GM23338 (cell line): ENCODE data around the gene RPL13. TPM values are rescaled to one million over a fixed set of nuclear protein-coding genes. Genes with fewer than 3 reads are reported as not detected.

Source experiments
- ETS1 ChIP-seq: IDR thresholded peaks from 2 replicates; pipeline ENCODE4 v1.6.1; 2016; ENCODE audit warnings: antibody characterized with exemption
- EZH2phosphoT487 ChIP-seq: fragments of 200-600 bp; sonication (generic); IDR thresholded peaks from one replicate; pipeline ENCODE4 v1.8.1; 2018; ENCODE audit warnings: antibody characterized with exemption; ENCODE audit not compliant: unreplicated experiment
- POLR2AphosphoS5 ChIP-seq: IDR thresholded peaks from 2 replicates; pipeline ENCODE4 v1.6.1; 2016; ENCODE audit warnings: antibody characterized with exemption, low read depth
- REST ChIP-seq: IDR thresholded peaks from one replicate; pipeline ENCODE4 v1.6.1; 2018; ENCODE audit warnings: antibody characterized with exemption; ENCODE audit not compliant: unreplicated experiment
- ZNF114 ChIP-seq: fragments of 250-450 bp; sonication (Bioruptor Pico); IDR thresholded peaks from 2 replicates; pipeline ENCODE4 v1.5.0; 2020; ENCODE audit warnings: mild to moderate bottlenecking, moderate library complexity
- ZNF331 ChIP-seq: fragments of 250-450 bp; sonication (Bioruptor Pico); IDR thresholded peaks from 2 replicates; pipeline ENCODE4 v1.5.0; 2020; ENCODE audit warnings: low read depth, mild to moderate bottlenecking, moderate library complexity
- polyA plus RNA-seq: library from polyadenylated mRNA; unstranded; fragments of >200 nt; fragmentation: Nextera tagmentation; extraction: Ambion mirVana; gene quantifications from 2 replicates; pipeline ENCODE4 v1.2.1, GENCODE V29; 2016
- total RNA-seq: library from RNA; depleted of rRNA; stranded (reverse); fragments of >200 nt; shearing (Covaris generic); gene quantifications from 2 replicates; pipeline ENCODE4 v1.2.3, GENCODE V29; 2014
- TF ChIP-seq, protein P1 (sequence below): fragments of 250-450 bp; sonication (Bioruptor Pico); IDR thresholded peaks from 2 replicates; pipeline ENCODE4 v1.5.0; 2020; ENCODE audit warnings: mild to moderate bottlenecking, moderate library complexity

Gene RPL13
- total and polyA plus RNA-seq, 2 experiments from 2014 or later = 3,489 to 3,617 TPM

- TF ChIP-seq, protein P1, sequence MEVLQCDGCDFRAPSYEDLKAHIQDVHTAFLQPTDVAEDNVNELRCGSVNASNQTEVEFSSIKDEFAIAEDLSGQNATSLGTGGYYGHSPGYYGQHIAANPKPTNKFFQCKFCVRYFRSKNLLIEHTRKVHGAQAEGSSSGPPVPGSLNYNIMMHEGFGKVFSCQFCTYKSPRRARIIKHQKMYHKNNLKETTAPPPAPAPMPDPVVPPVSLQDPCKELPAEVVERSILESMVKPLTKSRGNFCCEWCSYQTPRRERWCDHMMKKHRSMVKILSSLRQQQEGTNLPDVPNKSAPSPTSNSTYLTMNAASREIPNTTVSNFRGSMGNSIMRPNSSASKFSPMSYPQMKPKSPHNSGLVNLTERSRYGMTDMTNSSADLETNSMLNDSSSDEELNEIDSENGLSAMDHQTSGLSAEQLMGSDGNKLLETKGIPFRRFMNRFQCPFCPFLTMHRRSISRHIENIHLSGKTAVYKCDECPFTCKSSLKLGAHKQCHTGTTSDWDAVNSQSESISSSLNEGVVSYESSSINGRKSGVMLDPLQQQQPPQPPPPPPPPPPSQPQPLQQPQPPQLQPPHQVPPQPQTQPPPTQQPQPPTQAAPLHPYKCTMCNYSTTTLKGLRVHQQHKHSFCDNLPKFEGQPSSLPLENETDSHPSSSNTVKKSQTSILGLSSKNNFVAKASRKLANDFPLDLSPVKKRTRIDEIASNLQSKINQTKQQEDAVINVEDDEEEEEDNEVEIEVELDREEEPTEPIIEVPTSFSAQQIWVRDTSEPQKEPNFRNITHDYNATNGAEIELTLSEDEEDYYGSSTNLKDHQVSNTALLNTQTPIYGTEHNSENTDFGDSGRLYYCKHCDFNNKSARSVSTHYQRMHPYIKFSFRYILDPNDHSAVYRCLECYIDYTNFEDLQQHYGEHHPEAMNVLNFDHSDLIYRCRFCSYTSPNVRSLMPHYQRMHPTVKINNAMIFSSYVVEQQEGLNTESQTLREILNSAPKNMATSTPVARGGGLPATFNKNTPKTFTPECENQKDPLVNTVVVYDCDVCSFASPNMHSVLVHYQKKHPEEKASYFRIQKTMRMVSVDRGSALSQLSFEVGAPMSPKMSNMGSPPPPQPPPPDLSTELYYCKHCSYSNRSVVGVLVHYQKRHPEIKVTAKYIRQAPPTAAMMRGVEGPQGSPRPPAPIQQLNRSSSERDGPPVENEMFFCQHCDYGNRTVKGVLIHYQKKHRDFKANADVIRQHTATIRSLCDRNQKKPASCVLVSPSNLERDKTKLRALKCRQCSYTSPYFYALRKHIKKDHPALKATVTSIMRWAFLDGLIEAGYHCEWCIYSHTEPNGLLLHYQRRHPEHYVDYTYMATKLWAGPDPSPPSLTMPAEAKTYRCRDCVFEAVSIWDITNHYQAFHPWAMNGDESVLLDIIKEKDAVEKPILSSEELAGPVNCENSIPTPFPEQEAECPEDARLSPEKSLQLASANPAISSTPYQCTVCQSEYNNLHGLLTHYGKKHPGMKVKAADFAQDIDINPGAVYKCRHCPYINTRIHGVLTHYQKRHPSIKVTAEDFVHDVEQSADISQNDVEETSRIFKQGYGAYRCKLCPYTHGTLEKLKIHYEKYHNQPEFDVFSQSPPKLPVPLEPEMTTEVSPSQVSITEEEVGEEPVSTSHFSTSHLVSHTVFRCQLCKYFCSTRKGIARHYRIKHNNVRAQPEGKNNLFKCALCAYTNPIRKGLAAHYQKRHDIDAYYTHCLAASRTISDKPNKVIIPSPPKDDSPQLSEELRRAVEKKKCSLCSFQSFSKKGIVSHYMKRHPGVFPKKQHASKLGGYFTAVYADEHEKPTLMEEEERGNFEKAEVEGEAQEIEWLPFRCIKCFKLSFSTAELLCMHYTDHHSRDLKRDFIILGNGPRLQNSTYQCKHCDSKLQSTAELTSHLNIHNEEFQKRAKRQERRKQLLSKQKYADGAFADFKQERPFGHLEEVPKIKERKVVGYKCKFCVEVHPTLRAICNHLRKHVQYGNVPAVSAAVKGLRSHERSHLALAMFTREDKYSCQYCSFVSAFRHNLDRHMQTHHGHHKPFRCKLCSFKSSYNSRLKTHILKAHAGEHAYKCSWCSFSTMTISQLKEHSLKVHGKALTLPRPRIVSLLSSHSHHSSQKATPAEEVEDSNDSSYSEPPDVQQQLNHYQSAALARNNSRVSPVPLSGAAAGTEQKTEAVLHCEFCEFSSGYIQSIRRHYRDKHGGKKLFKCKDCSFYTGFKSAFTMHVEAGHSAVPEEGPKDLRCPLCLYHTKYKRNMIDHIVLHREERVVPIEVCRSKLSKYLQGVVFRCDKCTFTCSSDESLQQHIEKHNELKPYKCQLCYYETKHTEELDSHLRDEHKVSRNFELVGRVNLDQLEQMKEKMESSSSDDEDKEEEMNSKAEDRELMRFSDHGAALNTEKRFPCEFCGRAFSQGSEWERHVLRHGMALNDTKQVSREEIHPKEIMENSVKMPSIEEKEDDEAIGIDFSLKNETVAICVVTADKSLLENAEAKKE (CRISPR knock-in tag) = no peak
- no peak for TF ChIP-seq ZNF331
- no peak for TF ChIP-seq POLR2AphosphoS5
- TF ChIP-seq EZH2phosphoT487 = no peak
- no peak for TF ChIP-seq ETS1
- no peak for TF ChIP-seq REST
- TF ChIP-seq ZNF114 (CRISPR knock-in tag) = no peak
Observed at GRCh38 chr16:89554343-89554742, 6.1 kb upstream of the RPL13 start (continued).
